22Rv1 (cell line): ENCODE data around the gene CABLES2.

ENCODE experiments used
- H3K27ac ChIP-seq: fragments of 450-650 bp; 2 replicates; pipeline ENCODE4 v1.5.1; 2017
- ZFX ChIP-seq: fragments of 450-650 bp; IDR thresholded peaks from 2 replicates; pipeline ENCODE4 v1.6.1; 2017; ENCODE audit warnings: antibody characterized with exemption, borderline replicate concordance
- TF ChIP-seq, protein P1 (sequence below): fragments of 450-650 bp; IDR thresholded peaks from 2 replicates; pipeline ENCODE4 v1.5.1; 2017; ENCODE audit warnings: mild to moderate bottlenecking

The CABLES2 gene

DNA sequence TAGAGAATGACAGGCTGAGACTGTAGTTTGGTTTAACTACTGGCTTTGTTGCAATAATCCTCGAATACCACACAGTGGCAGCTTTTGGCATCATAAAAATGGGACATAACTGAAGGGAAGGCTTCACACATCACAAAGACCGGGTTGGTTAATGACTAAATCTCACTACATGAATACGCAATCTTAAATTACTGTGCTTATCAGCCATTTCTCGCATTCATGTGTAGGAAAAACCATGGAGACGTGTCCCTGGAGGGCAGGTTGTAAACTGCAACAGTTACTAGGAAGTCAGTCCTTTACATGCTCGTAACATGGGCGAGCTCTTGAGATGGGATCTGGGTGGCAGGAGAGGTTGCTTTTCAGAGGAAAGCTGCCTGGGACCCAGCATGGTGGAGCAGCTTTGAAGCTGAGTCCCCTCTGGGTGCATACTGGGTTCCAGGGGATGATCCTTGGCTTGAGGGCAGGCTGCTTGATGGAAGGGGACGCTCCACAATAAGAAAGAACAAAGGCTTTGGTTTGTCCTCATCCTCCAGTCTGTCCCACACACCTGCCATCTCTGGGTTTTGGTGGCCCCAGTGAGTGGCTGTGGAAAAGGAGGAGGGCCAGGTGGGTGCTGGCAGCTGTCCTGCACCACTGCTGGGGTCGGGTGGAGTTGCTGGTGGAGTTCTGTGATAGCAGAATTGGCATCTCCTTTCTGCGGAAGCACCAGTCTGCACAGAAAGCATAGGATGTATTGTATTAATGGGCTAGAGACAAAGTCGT, 18.1 kb downstream of the CABLES2 start:
- TF ChIP-seq, protein P1, sequence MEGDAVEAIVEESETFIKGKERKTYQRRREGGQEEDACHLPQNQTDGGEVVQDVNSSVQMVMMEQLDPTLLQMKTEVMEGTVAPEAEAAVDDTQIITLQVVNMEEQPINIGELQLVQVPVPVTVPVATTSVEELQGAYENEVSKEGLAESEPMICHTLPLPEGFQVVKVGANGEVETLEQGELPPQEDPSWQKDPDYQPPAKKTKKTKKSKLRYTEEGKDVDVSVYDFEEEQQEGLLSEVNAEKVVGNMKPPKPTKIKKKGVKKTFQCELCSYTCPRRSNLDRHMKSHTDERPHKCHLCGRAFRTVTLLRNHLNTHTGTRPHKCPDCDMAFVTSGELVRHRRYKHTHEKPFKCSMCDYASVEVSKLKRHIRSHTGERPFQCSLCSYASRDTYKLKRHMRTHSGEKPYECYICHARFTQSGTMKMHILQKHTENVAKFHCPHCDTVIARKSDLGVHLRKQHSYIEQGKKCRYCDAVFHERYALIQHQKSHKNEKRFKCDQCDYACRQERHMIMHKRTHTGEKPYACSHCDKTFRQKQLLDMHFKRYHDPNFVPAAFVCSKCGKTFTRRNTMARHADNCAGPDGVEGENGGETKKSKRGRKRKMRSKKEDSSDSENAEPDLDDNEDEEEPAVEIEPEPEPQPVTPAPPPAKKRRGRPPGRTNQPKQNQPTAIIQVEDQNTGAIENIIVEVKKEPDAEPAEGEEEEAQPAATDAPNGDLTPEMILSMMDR = no peak
- H3K27ac ChIP-seq = peak overlapping the region; percentile 78

DNA sequence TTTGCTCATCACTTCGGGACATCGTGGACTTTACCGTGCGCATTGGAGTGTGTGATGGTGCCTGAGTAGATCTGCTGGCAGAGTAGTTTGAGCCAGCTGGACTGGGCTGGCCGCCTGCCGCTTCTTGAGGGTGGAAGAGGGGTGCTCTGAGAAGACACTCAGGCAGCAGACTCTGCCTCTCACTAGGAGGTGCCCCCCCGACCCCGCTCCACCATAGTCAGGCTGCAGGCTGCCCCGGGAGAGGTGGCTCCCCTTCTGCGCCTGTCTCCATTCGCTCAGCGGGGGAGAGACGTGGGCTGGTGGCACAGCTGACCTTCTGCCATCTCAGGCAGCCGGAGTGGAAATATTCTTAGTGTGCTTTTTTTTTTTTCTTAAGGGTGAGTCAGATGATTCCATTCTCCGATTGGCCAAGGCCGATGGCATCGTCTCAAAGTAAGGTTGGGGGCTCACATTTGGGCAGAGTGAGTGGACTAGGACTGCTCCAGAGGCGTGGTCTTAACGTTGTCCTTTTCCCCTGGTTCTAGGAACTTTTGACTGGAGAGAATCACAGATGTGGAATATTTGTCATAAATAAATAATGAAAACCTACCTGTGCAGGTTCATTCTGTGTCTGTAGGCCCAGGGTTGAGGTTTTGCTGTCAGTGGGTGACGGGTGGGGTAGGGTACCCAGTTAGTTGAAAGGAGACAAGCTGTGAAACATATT, 19.0 kb downstream of the CABLES2 start:
- H3K27ac ChIP-seq = peak overlapping the region; percentile 78
- TF ChIP-seq ZFX = no peak
- TF ChIP-seq, protein P1 = no peak

DNA sequence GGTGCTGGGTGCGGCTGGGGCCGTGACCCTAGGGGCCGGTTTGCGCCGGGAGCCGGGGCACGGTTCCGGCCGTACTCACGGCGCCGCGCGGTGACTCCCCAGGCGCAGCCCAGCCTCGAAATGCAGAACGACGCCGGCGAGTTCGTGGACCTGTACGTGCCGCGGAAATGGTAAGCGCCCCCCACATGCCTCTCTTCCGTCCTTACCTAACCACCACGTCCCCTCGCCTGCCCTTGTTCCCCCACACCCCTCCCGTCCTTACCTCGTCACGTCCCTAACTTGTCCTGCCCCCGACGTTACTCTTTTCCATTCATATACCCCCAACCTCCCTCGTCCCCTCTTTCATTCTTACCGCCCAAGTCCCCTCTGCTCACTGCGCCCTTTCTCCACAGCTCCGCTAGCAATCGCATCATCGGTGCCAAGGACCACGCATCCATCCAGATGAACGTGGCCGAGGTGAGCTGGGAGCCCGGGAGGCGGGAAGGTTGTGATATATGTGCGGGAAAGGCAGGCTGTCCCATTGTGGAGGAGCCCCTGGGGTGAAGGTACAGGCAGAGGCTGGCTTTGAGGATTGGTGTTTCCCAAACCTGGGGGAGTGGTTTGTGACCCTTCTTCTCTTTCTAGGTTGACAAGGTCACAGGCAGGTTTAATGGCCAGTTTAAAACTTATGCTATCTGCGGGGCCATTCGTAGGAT, 19.7 kb downstream of the CABLES2 start:
- TF ChIP-seq, protein P1 = no peak
- TF ChIP-seq ZFX = no peak

DNA sequence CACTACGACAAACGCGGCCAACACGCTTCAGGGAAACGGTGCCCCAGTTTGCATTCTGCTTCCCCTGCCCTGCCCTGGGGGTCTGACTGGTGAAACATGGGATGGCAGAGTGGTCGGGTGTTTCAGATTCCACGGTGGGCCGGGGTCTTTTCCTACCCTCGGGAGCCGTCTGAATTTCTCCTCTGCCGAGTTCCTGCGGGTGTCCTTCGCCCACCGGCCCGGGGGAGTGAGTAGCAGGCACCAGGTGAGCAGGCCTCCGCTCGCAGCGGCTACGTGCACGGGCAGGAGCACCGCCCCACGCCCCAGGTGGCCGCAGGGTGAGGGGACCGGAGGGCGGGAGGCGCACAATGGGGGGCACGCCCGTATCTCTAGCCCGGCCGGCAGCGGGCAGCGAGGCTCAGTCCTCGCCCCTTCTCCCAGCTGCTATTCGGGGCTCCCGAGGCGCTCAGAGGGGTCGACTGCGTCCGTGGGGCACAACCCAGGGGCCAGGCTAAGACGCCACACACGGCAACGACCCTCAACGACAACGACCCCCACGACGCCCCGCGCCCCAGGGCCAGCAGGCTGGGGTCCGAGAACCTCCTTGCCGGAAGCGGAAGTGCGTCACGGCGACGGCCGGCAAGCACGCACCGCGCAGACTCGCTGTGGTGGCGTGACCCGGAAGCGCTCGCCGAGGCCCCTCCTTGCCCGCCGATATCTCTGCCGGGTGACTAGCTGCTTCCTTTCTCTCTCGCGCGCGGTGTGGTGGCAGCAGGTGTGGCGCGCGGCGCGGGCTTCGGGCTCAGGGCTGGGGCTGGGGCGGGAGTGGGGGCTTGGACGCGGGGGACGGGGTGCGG, 20.5 kb downstream of the CABLES2 start, which contains the start of gene RPS21:
Gene RPS21, plus strand, starts transcription at position 721 of the 836 bp plus-strand sequence. CDS start 236 bp downstream, outside the sequence.
- peak within 1 kb of the TSS; percentile 78 for H3K27ac ChIP-seq
- TF ChIP-seq ZFX = no peak

More for the DNA sequence above, 19.7 kb downstream of the CABLES2 start:
- H3K27ac ChIP-seq = peak overlapping the region; percentile 78

DNA sequence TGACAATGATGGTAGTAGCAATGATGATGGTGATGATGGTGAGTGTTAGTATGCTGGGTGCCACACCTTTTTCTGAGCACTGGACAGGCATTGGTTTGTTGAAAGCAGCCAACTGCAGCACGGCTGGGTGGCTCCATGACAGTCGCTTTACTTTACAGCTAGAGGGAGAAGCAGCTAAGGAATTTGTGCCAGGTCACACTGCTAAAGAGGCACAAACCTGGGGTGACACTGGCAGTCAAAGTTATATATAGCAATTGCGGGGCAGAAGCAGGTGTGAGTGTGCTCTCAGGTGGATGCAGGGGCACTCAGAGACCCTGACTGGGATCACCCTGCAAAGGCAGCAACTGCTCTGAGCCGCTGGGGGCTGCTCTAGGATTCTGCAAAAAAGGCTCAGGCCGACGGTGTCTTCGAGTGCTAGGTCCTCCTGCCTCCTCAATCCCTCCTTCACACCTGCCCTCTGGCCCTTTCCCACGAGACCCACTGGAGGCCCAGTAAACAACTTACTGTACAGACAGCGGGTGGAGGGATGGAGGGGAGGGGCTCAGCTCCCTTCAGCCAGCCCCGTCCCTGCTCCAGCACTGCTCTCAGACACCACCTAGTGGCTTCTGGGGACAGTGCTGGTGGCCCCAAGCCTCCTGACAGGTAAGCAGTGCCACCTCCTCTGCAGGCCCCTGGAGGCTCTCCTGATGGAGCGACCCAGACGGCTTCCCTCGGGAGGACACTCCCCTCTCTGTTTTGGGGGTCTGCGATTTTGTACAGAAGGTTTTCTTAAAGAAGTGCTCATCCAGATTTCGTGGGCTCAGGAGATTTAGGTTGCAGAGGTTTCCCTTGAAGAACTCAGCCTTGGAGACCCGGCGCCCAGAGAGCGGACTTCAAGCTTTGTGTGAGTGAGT, 24.5 kb downstream of the CABLES2 start:
- H3K27ac ChIP-seq = no peak overlapping the region
- TF ChIP-seq, protein P1 = peak; percentile 95
- no peak for TF ChIP-seq ZFX

DNA sequence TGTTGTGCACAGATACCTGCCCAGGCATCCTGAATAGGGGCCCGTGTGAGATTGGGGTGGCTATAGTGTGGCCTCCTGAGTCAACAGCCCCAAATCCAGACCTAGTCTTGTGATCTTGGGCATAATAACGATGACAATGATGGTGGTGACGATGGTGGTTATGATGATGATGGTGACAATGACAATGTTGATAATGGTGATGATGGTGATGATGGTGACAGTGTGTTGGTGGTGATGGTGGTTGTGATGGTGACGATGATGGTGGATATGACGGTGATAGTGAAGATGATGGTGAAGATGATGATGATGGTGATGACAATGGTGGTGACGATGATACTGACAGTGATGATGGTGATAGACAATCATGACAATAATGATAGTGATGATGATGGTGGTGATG, 25.2 kb downstream of the CABLES2 start:
- H3K27ac ChIP-seq = no peak overlapping the region
- TF ChIP-seq, protein P1 = no peak
- no peak for TF ChIP-seq ZFX
